ENCODE measurements around the gene PGPEP1.
"Not testable (repeated sequence)": the region's sequence is repeated elsewhere in the genome, so short reads cannot be mapped to it uniquely, and the experiment has no call there.

PGPEP1 gene

DNA sequence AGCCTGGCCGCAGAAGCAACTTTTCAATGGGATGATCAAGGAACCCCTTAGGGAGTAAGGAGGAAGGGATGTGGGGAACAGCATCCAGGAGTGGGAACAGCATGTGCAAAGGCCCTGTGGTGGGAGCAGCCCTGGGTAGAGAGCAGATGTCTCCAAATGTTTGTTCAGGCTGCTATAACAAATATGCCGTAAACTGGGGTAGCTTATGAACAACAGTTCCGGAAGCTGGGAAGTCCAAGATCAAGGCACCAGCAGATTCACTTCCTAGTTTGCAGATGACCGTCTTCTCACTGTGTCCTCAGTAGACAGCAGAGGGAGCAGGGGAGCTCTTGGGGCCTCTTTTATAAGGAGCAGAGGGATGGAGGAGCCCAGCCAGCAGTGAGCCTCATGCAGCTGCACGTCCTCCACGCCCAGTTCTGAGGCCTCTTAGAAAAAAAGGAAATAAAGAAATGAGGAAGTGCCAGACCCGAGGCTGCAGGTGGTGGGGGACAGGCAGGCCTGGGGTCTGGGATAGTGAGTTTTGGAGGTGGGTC lies 61.2 kb downstream of the PGPEP1 start:
- POLR2A ChIA-PET, result interaction anchor here (1.1 kb wide), 1 partner anchor 16 kb away, joined by 3 read pairs; no protein-coding TSS in a partner anchor
- CTCF ChIA-PET, result interaction anchor here (0.7 to 2.8 kb wide), 4 partner anchors 9 to 122 kb away, joined by 3 to 8 read pairs (median 4); no protein-coding TSS in a partner anchor
- peak; percentile 40 for DNase-seq (ENCODE audit: extremely low spot score)
- TF ChIP-seq FOXM1 (IDR thresholded peaks at IDR 0.05; ENCODE audit: borderline replicate concordance) (no peak), TARDBP (IDR thresholded peaks at IDR 0.05) (no peak), LEF1 (IDR thresholded peaks at IDR 0.05; ENCODE audit: borderline replicate concordance) (no peak), FOXK2 (IDR thresholded peaks at IDR 0.05) (no peak), SP1 (IDR thresholded peaks at IDR 0.05) (no peak), NFRKB (IDR thresholded peaks at IDR 0.05) (no peak), PKNOX1 (IDR thresholded peaks at IDR 0.05) (no peak), ELF4 (IDR thresholded peaks at IDR 0.05) (no peak), FOXA1 (IDR thresholded peaks at IDR 0.05) (no peak), L3MBTL2 (conservative IDR thresholded peaks at IDR 0.05) (no peak), BHLHE40 (IDR thresholded peaks at IDR 0.05; ENCODE audit: borderline replicate concordance) (no peak)

- POLR2A ChIA-PET, result not testable (repeated sequence)
- CTCF ChIA-PET, result interaction anchor here (0.7 kb wide), 1 partner anchor 123 kb away, joined by 3 read pairs; no protein-coding TSS in a partner anchor
Measured at GRCh38 chr19:18402455-18403248, 62.3 kb downstream of the PGPEP1 start.

GRCh38 chr19:18405754-18406153 lies 65.4 kb downstream of the PGPEP1 start:
- DNase-seq (ENCODE audit: extremely low spot score); POLR2A ChIA-PET: not testable (repeated sequence)
- CTCF ChIA-PET, result interaction anchor here (1.1 kb wide), 1 partner anchor 126 kb away, joined by 3 read pairs; no protein-coding TSS in a partner anchor

More at GRCh38 chr19:18402455-18403248, 62.3 kb downstream of the PGPEP1 start:
- DNase-seq (ENCODE audit: extremely low spot score), result not testable (repeated sequence)

- TF ChIP-seq ELF4 (IDR thresholded peaks at IDR 0.05) (no peak), FOXA1 (IDR thresholded peaks at IDR 0.05) (no peak)
- POLR2A ChIA-PET, result no interaction called here
- no peak for DNase-seq (ENCODE audit: extremely low spot score)
- CTCF ChIA-PET, result no interaction called here
Measured at GRCh38 chr19:18406749-18407148, 66.4 kb downstream of the PGPEP1 start.

DNA sequence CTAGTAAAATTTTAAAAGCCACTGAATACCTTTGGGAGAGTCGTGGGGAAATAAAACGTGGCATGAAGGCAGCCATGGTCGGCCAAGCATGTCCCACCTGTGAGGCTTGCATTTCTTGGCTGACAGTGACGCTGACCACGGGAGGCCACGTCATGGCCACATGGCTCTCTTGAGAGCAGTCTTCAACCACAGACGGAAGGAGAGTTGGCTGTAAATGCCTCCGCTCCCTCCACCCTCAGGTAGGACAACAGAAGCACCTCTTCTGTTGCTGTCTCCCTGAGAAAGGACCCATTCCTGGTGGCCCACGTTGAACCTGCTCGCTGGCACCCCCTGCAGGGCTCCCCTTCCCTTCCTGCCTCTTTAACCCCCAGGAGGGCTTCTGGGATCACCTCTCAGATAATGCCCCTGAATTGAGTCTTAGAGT lies 67.7 kb downstream of the PGPEP1 start:
- peak; percentile 55 for DNase-seq (ENCODE audit: extremely low spot score)
- ChIA-PET CTCF (no interaction called here), POLR2A (no interaction called here)
- TF ChIP-seq CTBP1 (IDR thresholded peaks at IDR 0.05; ENCODE audit: borderline replicate concordance), result no peak
- TF ChIP-seq L3MBTL2 (conservative IDR thresholded peaks at IDR 0.05), result no peak
- no peak for TF ChIP-seq TARDBP (IDR thresholded peaks at IDR 0.05)

DNA sequence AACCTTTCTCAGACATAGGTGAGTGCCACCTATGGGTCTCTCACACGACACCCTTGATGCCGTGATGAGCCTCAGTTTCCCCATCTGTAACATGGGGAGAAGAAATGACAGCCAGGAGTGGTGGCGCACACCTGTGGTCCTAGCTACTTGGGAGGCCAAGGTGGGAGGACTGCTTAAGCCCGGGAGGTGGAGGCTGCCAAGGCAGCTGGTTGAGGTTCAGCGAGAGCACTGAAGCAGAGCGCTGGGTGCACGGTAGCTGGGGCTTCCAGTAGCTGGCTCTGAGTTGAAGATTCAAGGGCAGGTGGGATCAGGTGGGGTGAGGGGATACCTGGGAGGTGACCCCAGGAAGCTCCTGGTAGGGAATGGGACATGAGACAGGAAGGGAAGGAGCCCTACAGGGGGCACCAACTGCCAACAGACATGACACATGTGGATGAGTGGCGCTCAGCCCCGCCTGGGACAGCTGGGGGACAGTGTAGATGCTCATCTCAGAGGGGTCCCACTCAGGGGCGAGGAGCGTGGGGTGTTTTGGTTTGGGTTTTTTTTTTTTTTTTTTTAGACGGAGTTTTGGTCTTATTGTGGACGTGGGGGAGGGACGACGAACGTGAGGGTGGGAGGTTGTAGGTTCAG lies 72.3 kb downstream of the PGPEP1 start:
- POLR2A ChIA-PET, result interaction anchor here (1.7 kb wide), 1 partner anchor 131 kb away, joined by 7 read pairs; the partner anchor contains the start of gene JUND
- TF ChIP-seq NFRKB (IDR thresholded peaks at IDR 0.05), result no peak
- TF ChIP-seq FOXK2 (IDR thresholded peaks at IDR 0.05), result no peak
- no peak for TF ChIP-seq LEF1 (IDR thresholded peaks at IDR 0.05; ENCODE audit: borderline replicate concordance)
- no peak for TF ChIP-seq ARNT (IDR thresholded peaks at IDR 0.05)
- TF ChIP-seq SP1 (IDR thresholded peaks at IDR 0.05), result no peak
- TF ChIP-seq SUZ12 (IDR thresholded peaks at IDR 0.05), result no peak
- no peak for TF ChIP-seq CTBP1 (IDR thresholded peaks at IDR 0.05; ENCODE audit: borderline replicate concordance)
- no peak for TF ChIP-seq L3MBTL2 (conservative IDR thresholded peaks at IDR 0.05)
- CTCF ChIA-PET, result interaction anchor here (0.6 to 1.7 kb wide), 2 partner anchors 28 to 63 kb away, joined by 3 to 5 read pairs; no protein-coding TSS in a partner anchor
- no peak for DNase-seq (ENCODE audit: extremely low spot score)

GRCh38 chr19:18414504-18415177 lies 74.2 kb downstream of the PGPEP1 start:
- DNase-seq (ENCODE audit: extremely low spot score), result no peak
- TF ChIP-seq PKNOX1 (IDR thresholded peaks at IDR 0.05) (no peak), FOXK2 (IDR thresholded peaks at IDR 0.05) (no peak), FOXA1 (IDR thresholded peaks at IDR 0.05) (no peak), FOXM1 (IDR thresholded peaks at IDR 0.05; ENCODE audit: borderline replicate concordance) (no peak), TARDBP (IDR thresholded peaks at IDR 0.05) (no peak), CTBP1 (IDR thresholded peaks at IDR 0.05; ENCODE audit: borderline replicate concordance) (no peak), ZNF384 (IDR thresholded peaks at IDR 0.05) (no peak), BHLHE40 (IDR thresholded peaks at IDR 0.05; ENCODE audit: borderline replicate concordance) (no peak), LEF1 (IDR thresholded peaks at IDR 0.05; ENCODE audit: borderline replicate concordance) (no peak), SP1 (IDR thresholded peaks at IDR 0.05) (no peak), NFRKB (IDR thresholded peaks at IDR 0.05) (no peak), ARNT (IDR thresholded peaks at IDR 0.05) (no peak), SUZ12 (IDR thresholded peaks at IDR 0.05) (no peak), L3MBTL2 (conservative IDR thresholded peaks at IDR 0.05) (no peak), HDGF (IDR thresholded peaks at IDR 0.05; ENCODE audit: borderline replicate concordance) (no peak), ELF4 (IDR thresholded peaks at IDR 0.05) (no peak)
- ChIA-PET POLR2A (interaction anchor here (0.7 to 5.3 kb wide), 4 partner anchors 92 to 134 kb away, joined by 3 to 56 read pairs (median 6); partner anchors contain the start of genes JUND and LSM4), CTCF (interaction anchor here (0.5 to 2.1 kb wide), 3 partner anchors 26 to 230 kb away, joined by 3 to 9 read pairs (median 3); no protein-coding TSS in a partner anchor)

Measured in HEK293T (cell line).